GM18502 (cell line): ENCODE measurements around the gene C20orf202.

Source experiments
- ATAC-seq: cut with Tn5 transposase; IDR thresholded peaks from one replicate; pipeline ENCODE4 v1.9.1; 2021; ENCODE audit warnings: mild to moderate bottlenecking; ENCODE audit not compliant: unreplicated experiment, poor library complexity

Gene C20orf202

DNA sequence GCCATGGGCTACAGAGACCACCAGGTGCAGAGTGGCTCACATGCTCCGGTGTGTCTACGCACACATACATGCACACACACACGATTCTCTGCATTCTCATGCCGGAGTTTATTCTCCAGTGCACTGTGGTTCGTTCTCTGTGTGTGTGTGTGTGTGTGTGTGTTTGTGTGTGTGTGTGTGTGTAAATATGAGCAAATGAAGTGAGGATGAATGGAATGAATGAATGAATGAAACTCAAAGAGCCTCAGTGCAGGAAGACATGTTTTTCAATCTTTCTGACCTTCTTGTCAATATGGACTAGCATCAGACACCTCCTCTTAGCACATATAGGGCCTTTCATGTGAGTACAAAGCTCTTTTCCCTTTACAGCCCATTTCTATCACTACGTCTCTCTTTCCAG is 20.1 kb upstream of the C20orf202 start:
- ATAC-seq: no peak

DNA sequence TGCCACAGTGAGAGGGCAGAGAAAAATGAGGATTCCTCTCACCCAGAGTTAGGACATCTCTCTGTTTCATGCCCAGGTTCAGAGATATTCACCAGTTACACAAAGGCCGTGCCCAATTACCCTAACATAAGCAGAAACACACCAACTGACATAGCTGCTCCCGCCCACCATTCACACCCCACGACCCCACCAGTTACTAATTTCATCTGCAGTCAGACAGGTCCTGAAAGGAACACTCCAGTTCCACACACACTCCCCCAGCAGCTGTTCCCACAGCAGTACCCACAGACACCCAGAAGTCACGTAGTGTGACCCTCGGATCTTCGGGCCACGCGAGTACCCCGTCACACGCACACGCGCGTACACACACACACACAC is 19.0 kb upstream of the C20orf202 start:
- ATAC-seq: no peak

- ATAC-seq: no peak
These were observed 18.5 kb upstream of the C20orf202 start, which contains the start of gene TMEM74B for GRCh38 chr20:1184638-1185315. TMEM74B (minus strand) TSS chr20:1184981; CDS start chr20:1183801, 1,180 bp downstream.

- no peak for ATAC-seq
These were observed 17.9 kb upstream of the C20orf202 start for GRCh38 chr20:1185316-1185741.

DNA sequence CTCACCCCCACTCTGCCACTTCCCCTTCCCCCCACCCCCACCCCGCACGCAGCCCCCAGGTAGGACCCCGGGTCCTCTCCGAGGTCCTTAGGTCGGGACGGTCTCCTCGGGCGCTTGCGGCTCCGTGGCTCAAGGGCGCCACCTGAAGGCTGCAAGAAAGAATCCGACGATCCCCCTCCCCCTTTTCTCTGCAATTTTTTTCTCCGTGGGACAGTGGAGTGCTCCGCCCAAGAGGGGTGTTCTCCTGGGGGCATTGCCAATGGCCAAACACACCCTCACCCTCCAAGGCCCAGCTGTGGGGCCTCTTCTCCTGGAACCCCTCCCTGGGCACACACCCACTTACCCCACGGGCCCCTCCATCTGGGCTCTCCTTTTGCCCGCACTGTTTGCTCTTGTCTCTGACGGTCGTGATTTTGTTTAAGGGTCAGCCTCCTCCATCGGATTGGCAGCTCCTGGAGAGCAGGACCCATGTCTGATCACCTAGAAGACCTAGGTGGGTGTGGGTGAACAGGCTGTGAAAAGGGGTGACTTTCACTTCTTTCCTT is 17.4 kb upstream of the C20orf202 start:
- no peak for ATAC-seq

DNA sequence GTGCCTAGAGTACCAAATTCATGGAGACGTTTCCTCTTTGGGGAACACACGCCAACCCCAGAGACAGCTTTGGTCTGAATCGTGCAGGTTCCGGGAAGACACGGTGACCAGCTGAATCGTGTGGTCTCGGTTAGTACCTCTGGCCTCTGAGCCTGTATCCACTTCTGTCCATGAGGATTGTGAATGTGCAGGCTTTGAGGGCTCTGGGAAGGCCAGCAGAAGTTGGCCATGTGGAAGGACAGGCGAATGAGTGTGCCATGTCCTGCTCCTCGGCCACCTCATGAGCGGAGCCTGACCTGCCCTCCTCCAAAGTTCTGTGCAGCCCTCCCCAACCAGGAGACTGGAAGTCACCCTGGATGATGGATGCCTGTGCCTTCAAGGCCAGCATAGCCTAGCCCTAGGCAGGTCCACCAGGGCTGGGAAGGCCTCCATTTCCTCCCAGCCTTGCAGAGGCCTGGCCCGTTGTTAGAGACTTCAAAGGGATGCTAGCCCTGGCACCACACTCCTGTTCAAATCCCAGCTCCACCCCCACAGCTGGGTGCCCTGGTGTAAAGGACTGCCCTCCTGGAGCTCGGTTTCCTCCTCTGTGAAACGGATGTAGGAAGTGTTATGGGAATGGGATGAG is 16.8 kb upstream of the C20orf202 start:
- no peak for ATAC-seq

DNA sequence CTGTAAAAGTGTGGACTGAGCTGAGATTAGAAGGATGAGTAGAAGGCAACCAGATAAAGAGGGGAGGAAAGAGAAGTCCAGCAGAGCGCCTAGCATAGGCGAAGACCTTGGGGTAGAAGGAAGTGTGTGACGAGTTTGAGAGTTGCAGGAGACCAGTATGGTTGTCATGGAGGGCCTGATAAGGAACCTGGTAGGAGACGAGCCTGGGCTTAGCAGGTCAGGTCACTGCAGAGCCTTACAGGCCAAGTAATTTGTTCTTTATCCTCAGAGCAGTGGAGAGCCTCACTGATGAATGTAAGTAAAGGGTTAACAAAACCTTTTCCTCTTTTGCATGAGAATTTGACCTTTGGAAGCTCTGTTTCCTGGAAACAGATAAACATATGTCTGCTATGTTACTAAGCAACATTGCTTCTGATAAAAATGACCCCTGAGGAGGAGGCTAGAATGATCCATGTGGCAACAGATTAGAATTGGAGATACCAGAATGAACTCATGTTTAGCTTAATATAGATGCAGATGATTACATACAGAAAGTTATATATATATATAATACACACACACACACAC is 15.6 kb upstream of the C20orf202 start:
- no peak for ATAC-seq

DNA sequence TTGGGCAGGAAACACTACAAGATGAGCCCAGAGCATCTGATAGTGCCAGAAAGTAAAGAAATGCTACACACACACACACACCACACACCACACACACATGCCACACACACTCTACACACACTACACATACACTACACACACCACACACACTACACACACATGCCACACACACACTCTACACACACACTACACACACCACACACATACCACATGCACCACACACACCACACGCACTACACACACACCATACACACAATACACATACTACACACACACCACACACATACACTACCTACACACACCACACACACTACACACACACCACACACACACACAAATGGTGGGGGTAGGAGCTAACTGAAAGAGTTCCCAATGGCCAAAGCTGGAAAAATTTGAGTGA is 14.9 kb upstream of the C20orf202 start:
- no peak for ATAC-seq

DNA sequence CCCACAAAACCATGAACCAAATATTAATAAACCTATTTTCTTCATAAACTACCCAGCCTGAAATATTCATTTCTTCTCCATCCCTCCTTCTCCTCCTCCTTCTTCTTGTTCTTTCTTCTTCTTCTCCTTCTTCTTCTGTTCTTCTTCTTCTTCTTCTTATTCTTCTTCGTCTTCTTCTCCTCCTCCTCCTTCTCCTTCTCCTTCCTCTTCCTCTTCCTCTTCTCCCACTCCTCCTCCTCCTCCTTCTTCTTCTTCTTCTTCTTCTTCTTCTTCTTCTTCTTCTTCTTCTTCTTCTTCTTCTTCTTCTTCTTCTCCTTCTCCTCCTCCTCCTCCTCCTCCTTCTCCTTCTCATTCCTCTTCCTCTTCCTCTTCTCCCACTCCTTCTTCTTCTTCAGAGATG is 13.4 kb upstream of the C20orf202 start:
- no peak for ATAC-seq

DNA sequence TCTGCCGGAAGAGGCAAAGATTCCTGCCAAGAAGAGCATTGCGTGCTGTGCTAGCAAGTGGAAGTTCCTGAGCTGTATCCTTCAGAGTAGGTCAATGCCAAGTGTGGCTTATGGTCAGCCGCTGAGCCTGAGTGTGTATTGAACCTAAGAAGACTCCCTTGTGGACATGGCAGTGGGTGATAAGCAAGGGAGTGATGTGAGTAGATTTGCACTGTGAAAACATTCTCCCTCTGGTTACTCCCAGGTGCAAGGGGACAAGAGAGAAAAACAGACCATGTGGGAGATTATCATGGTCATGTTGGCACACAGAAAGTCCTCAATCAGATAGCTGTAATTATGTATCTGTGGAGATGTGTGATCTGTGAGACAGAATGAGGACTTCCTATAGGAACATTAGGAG is 12.4 kb upstream of the C20orf202 start:
- no peak for ATAC-seq

- ATAC-seq: no peak
These were observed 12.0 kb upstream of the C20orf202 start for GRCh38 chr20:1191299-1191698.

DNA sequence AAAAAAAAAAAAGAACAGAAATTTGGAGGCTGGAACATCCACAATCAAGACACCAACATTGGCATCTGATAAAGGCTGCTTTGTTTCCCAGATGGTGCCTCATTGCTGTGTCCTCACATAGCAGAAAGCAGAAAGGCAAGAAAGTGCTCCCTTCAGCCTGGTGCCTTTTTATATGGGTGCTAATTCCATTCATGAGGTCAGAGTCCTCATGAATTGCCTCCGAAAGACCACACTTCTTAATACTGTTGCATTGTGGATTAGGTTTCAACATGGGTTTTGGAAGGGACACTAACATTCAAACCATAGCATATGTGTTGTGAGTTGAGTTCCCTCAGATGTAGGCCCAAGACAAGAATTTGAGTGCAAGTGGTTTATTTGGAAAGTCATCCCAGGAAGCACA is 8.0 kb upstream of the C20orf202 start:
- ATAC-seq: no peak

DNA sequence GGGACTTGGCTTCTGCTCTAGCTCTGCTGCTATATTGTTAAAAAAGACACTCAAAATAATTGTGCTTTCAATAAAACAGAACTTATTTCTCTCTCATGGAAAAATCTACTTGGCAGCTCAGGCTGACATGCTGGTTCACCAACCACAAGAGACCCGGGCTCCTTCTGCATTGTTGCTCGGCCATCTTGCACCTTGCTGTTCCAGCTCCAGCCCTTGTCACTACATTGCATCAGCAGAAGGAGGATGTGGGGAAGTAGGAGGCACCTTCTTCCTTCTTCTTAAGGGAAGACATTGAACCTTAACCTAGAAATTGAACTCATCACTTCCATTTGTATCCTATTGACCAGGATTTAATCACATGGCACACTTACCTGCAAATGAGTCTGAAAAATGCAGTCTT is 6.6 kb upstream of the C20orf202 start:
- ATAC-seq: no peak

DNA sequence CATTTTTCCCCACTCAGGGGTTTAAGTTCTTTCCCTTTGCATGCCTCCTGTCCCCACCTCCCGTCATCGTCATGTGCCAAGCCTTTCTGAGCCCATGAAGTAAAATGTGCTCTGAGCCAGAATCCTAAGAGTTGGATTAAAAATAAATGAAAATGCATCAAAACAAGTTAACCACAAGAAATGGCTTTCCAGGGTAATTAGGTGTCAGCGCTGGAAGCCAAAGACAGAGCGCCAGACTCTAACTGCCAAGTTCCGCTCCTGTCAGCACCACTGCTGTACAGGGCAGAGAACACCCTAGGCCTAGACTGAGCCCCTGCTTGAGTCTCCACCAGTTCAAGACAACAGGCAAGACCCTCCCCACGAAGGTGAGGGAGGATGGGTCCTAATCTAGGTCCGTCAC is 5.5 kb upstream of the C20orf202 start:
- ATAC-seq: no peak

- ATAC-seq: no peak
These were observed 4.5 kb upstream of the C20orf202 start for GRCh38 chr20:1198751-1199150.

- ATAC-seq: no peak
These were observed 3.9 kb upstream of the C20orf202 start for GRCh38 chr20:1199212-1199873.

DNA sequence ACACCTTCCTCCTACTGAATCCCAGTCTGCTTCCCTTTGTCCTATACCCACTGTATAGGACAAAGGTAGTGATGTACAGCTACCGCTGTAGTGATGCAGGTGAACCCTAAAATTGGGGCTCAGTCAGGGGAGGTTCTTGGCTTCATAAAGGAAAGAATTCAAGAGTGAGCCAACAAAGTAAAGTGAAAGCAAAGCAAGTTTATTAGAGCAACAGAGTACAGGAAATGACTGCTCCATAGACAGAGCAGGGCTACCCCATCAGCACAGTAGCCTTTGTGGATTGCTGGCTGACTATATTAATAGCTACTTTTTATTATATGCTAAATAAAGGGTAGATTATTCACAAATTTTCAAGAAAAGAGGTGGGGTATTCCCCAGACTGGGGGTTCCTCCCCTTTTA is 3.3 kb upstream of the C20orf202 start:
- ATAC-seq: no peak

DNA sequence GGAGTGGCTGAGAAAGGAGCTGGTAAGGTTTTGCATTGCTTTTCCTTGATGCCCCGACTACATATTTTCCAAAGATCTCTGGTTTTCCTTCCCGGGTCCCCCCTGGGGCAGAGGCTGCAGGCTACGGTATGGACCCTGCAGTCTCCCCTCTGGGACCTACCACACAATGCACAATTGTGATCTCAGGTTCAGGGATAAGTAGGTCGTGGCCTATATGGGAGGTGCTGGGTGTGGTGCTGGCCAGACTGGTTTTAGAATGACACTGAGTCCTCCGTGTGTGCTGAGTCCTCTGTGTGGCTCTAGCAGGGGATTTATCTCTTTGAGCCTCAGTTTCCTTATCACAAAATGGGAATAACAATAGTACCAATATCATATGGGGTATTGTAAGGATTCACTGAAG is 376 bp downstream of the C20orf202 start:
- no peak for ATAC-seq

DNA sequence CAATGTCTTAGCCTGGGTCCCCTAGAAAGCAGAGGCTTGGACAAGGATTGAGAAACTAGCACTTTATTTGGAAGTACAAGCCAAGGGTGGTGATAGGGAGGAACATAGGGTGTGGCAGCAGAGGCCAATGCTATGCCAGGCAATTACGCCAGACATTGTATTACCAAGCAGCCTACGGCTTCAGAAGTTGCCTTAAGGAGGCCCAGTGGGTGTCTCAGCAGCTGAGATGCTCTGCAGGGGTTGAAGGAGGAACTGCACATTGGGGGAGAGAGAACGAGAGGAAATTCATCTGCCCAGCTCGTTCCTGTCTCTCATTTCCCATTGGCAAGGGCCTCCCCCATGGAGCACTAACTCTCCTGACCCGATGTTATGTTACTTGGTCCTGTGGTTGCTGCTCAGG is 859 bp downstream of the C20orf202 start:
- no peak for ATAC-seq

- ATAC-seq: no peak
These were observed 1.3 kb downstream of the C20orf202 start for GRCh38 chr20:1204576-1204975.

DNA sequence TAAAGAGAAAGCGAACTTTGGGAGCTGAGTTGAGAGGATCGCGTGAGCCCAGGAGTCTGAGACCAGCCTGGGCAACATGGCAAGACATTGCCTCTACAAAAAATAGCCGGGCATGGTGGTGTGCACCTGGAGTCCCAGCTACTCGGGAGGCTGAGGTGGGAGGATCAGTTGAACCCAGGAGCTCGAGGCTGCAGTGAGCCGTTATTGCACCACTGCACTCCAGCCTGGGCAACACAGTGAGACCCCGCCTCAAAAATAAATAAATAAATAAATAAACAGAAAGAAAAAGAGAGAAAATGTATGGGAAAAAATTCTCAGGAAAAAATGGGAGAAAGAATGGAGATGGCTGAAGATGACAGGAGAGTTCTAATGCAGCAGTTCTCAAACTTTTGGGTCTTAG is 2.5 kb downstream of the C20orf202 start:
- ATAC-seq: no peak
